GM12865 (cell line): ENCODE measurements around the gene LRCH3.
A peak's percentile ranks its signal among the peaks of the same experiment; 100 is the strongest.

Experiments
- DNase-seq: peaks from one replicate; pipeline ENCODE4 v3.0.0; 2010; ENCODE audit warnings: low read depth
- H3K4me3 ChIP-seq: 2 replicates; pipeline ENCODE4 v1.5.1; 2011; ENCODE audit warnings: mild to moderate bottlenecking, low read depth, low read length, control low read depth
- TF ChIP-seq, protein P1 (sequence below): IDR thresholded peaks from 2 replicates; pipeline ENCODE4 v1.5.1; 2011; ENCODE audit warnings: low read length, control low read depth, low read depth, inconsistent platforms; ENCODE audit not compliant: insufficient read depth; ENCODE audit errors: missing control alignments

LRCH3 gene

DNA sequence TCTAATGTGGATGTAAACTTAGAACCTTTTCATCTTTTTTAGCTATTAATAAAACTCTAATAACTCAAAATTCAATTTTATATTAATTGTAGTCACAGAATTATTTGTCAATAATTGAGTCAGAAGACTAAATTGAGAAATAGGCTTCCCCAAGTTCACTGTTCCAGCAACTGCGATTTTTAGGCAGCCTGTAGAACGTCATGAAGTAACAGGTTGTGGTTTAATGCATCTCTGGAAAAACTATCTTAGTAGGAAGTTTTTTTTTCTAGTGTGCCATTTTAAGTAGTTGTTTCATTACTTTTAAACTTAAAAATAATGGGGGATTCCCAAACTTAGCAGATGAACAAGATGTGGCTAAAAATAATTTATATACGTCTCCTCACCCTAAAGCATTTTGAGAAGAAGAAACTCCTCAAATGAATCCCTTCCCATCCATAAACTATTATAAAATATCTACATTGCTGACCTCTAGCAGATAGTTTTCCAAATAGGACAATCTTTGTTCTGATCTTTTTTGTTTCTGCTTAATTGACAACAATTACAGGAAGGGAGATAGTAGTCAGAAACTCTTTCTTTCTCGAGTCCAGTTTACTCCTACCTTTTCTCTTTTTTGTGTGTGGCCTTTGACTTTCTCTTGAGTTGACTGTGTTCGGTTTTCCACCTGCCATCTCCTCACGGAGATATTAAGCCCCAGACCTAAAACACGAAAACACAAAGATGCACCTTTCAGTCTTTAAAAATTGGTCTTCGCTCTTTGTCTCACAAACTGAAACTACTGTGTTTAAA is 43.1 kb downstream of the LRCH3 start:
- DNase-seq, result peak; percentile 70
- TF ChIP-seq, protein P1, sequence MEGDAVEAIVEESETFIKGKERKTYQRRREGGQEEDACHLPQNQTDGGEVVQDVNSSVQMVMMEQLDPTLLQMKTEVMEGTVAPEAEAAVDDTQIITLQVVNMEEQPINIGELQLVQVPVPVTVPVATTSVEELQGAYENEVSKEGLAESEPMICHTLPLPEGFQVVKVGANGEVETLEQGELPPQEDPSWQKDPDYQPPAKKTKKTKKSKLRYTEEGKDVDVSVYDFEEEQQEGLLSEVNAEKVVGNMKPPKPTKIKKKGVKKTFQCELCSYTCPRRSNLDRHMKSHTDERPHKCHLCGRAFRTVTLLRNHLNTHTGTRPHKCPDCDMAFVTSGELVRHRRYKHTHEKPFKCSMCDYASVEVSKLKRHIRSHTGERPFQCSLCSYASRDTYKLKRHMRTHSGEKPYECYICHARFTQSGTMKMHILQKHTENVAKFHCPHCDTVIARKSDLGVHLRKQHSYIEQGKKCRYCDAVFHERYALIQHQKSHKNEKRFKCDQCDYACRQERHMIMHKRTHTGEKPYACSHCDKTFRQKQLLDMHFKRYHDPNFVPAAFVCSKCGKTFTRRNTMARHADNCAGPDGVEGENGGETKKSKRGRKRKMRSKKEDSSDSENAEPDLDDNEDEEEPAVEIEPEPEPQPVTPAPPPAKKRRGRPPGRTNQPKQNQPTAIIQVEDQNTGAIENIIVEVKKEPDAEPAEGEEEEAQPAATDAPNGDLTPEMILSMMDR, result no peak
- peak overlapping the region; percentile 41 for H3K4me3 ChIP-seq

DNA sequence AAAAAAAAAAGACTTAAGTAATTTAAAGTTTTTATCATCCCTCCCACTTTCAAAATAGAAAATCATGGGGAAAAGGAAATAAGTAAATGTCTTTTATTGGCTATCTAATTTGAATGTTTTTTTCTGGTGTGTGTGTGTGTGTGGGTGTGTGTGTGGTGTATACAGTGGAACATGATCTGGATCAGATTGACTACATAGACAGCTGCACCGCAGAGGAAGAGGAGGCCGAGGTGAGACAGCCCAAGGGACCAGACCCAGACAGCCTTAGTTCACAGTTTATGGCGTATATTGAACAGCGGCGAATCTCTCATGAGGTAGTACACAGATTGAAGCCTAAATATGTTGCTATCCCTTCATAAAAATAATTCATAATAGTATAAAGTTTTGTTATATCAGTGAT is 44.5 kb downstream of the LRCH3 start:
- H3K4me3 ChIP-seq, result no peak overlapping the region
- peak; percentile 37 for DNase-seq
- TF ChIP-seq, protein P1, result no peak

DNA sequence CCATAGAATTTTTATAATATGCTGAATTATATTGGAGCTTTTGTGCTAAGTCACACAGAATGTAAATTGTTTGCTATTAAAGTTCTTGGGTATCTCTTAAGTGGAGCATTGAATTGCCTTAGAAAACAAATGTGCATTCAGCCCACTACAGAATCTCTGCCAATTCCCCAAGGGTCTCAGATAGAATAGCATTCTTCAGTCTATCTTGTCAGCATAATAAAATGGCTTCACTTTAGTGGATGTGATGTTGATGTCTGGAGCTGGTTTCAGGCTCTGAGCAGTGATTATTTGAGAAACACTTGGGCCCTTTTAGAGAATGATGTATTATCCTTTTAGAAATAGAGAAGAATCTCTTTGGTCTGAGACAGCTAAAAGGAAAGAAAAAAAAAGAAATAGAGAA is 45.2 kb downstream of the LRCH3 start:
- TF ChIP-seq, protein P1, result no peak
- no peak overlapping the region for H3K4me3 ChIP-seq
- DNase-seq, result no peak

DNA sequence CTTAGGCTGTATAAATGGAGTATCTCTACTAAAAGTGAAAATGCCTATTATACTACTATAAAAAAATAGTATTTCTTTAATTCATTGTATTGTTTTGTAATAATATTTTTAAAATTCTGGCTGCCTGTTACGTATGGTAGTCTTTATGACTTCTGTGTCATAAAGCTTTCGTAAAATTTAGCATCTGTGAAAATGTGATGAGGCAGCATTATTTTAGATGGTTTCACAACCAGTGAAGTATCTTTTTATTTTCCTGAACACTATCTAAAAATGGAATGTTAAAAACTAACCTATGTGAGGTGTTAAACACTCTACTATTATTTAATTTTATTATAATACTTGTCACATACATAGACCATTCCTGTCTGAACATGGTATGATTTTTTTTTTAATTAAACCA is 46.2 kb downstream of the LRCH3 start:
- TF ChIP-seq, protein P1, result no peak
- no peak overlapping the region for H3K4me3 ChIP-seq
- no peak for DNase-seq

DNA sequence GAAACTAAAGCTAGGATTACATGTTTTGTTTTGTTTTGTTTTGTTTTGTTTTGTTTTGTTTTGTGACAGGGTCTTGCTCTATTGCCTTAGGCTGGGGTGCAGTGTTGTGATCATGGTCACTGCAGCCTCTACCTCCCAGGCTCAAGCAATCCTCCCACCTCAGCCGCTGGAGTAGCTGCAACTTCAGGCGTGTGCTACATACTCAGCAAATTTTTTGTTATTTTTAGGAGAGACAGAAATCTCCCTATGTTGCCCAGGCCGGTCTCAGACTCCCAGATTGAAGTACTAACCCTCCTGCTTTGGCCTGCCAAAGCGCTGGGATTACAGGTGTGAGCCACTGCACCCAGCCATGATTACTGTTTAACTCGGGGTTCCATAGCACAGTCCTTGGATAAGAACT is 50.7 kb downstream of the LRCH3 start:
- DNase-seq, result no peak
- H3K4me3 ChIP-seq, result no peak overlapping the region
- TF ChIP-seq, protein P1, result no peak

DNA sequence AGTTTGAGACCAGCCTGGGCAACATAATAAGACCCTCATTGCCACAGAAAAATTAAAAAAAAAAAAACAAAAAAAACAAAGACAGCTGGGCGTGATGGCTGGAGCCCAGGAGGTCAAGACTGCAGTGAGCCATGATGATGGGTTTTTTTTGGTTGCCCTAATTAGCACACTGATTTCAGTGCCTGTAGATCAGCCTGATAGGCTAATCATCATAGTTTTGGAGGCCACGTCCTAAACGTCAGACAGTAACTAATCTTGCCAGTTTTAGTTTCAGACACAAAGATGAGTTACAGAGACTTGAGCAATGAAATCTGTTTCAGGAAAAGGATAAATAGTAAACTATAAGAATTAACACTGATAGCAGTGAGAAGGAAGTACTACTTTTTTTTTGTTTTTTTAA is 55.4 kb downstream of the LRCH3 start:
- TF ChIP-seq, protein P1, result no peak
- no peak overlapping the region for H3K4me3 ChIP-seq
- DNase-seq, result peak; percentile 37
